Lower leg skin (tissue), 3 donors: ENCODE data around the gene PARVG.

Experiments
- POLR2A ChIP-seq, 2 donors: fragments of 450-650 bp; IDR thresholded peaks; one replicate each; pipeline ENCODE4 v1.6.1; 2016 to 2017; ENCODE audit warnings: antibody characterized with exemption in 2 of 2, mild to moderate bottlenecking in 1 of 2, moderate library complexity in 1 of 2
- TF ChIP-seq, protein P1 (sequence below), 3 donors: fragments of 450-650 bp; IDR thresholded peaks; one replicate each; pipeline ENCODE4 v1.5.1; 2016; ENCODE audit warnings: antibody characterized with exemption in 3 of 3, mild to moderate bottlenecking in 3 of 3, moderate library complexity in 2 of 3

- TF ChIP-seq, protein P1, sequence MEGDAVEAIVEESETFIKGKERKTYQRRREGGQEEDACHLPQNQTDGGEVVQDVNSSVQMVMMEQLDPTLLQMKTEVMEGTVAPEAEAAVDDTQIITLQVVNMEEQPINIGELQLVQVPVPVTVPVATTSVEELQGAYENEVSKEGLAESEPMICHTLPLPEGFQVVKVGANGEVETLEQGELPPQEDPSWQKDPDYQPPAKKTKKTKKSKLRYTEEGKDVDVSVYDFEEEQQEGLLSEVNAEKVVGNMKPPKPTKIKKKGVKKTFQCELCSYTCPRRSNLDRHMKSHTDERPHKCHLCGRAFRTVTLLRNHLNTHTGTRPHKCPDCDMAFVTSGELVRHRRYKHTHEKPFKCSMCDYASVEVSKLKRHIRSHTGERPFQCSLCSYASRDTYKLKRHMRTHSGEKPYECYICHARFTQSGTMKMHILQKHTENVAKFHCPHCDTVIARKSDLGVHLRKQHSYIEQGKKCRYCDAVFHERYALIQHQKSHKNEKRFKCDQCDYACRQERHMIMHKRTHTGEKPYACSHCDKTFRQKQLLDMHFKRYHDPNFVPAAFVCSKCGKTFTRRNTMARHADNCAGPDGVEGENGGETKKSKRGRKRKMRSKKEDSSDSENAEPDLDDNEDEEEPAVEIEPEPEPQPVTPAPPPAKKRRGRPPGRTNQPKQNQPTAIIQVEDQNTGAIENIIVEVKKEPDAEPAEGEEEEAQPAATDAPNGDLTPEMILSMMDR (IDR thresholded peaks at IDR 0.05) = no peak
- no peak for TF ChIP-seq POLR2A (IDR thresholded peaks at IDR 0.05)
Observed at GRCh38 chr22:44245867-44246266, 65.1 kb downstream of the PARVG start.
